IMR-90 (cell line): Measurements from ENCODE around the gene LRP1B. TPM values are rescaled to one million over a fixed set of nuclear protein-coding genes. Genes with fewer than 3 reads are reported as not detected.

Experiments used
- ATAC-seq: fragments of 200-7000 bp; cut with Tn5 transposase; 2 replicates; pipeline ENCODE4 v1.9.1; 2020; ENCODE audit warnings: low read depth, mild to moderate bottlenecking, moderate library complexity
- BruUV-seq: library from RNA; stranded (reverse); fragments of 400-500 nt; replicated peaks from 2 replicates; lab custom pipeline; 2021; lab: Mats Ljungman, UMichigan
- CTCF ChIA-PET: fragments of 300-600 bp; formaldehyde crosslinking; extraction: SDS; loops from one replicate; lab custom pipeline; 2021; ENCODE audit warnings: antibody characterized with exemption; lab: Yijun Ruan, JAX
- POLR2A ChIA-PET: fragments of 300-600 bp; sonication (Branson Sonifier 250); formaldehyde crosslinking; loops from one replicate; lab custom pipeline; 2022; ENCODE audit warnings: antibody characterized with exemption; ENCODE audit not compliant: unreplicated experiment; lab: Charles Lee
- DNase-seq: peaks from one replicate; pipeline ENCODE4 v3.0.0; 2013
- H2AFZ ChIP-seq: replicated peaks from 2 replicates; pipeline ENCODE3; 2013; ENCODE audit warnings: low read length, mild to moderate bottlenecking; ENCODE audit not compliant: poor library complexity
- H2AK5ac ChIP-seq: 2 replicates; pipeline ENCODE4 v1.6.1; 2013; ENCODE audit warnings: low read depth, low read length, inconsistent platforms
- H2AK9ac ChIP-seq: replicated peaks from 2 replicates; pipeline ENCODE3; 2013; ENCODE audit warnings: mild to moderate bottlenecking, low read depth, low read length, moderate library complexity; ENCODE audit not compliant: poor library complexity
- H2BK120ac ChIP-seq: 2 replicates; pipeline ENCODE4 v1.6.1; 2013; ENCODE audit warnings: low read depth, low read length, inconsistent platforms
- H2BK15ac ChIP-seq: 3 replicates; pipeline ENCODE4 v1.6.1; 2013; ENCODE audit warnings: low read depth, low read length, inconsistent platforms
- H2BK20ac ChIP-seq: 2 replicates; pipeline ENCODE4 v1.6.1; 2013; ENCODE audit warnings: low read depth, mild to moderate bottlenecking, inconsistent platforms, low read length, moderate library complexity
- H2BK5ac ChIP-seq: 2 replicates; pipeline ENCODE4 v1.6.1; 2013; ENCODE audit warnings: mild to moderate bottlenecking, low read depth, low read length, inconsistent platforms; ENCODE audit not compliant: poor library complexity, severe bottlenecking
- H3K14ac ChIP-seq: replicated peaks from 2 replicates; pipeline ENCODE4 v1.6.1; 2013; ENCODE audit warnings: low read depth, low read length, inconsistent platforms
- H3K18ac ChIP-seq: 2 replicates; pipeline ENCODE4 v1.6.1; 2013; ENCODE audit warnings: low read depth, low read length, control low read depth
- H3K23ac ChIP-seq: 2 replicates; pipeline ENCODE4 v1.6.1; 2013; ENCODE audit warnings: low read depth, low read length, inconsistent platforms
- H3K27ac ChIP-seq: 2 replicates; pipeline ENCODE4 v1.5.1; 2013; ENCODE audit warnings: mild to moderate bottlenecking, control low read depth, low read length; ENCODE audit not compliant: insufficient read depth
- H3K27me3 ChIP-seq: 2 replicates; pipeline ENCODE4 v1.6.1; 2013; ENCODE audit warnings: low read length; ENCODE audit not compliant: control insufficient read depth, insufficient read depth
- H3K36me3 ChIP-seq: 2 replicates; pipeline ENCODE4 v1.6.1; 2013; ENCODE audit warnings: low read length, mixed read lengths; ENCODE audit not compliant: control insufficient read depth, insufficient read depth
- H3K4ac ChIP-seq: 2 replicates; pipeline ENCODE4 v1.6.1; 2013; ENCODE audit warnings: low read depth, low read length, inconsistent platforms
- H3K4me1 ChIP-seq: 2 replicates; pipeline ENCODE4 v1.6.1; 2013; ENCODE audit warnings: low read length, mixed read lengths; ENCODE audit not compliant: control insufficient read depth, insufficient read depth
- H3K4me2 ChIP-seq: 2 replicates; pipeline ENCODE4 v1.6.1; 2013; ENCODE audit warnings: low read depth, mild to moderate bottlenecking, control low read depth, low read length, moderate library complexity
- H3K4me3 ChIP-seq: 2 replicates; pipeline ENCODE4 v1.5.1; 2013; ENCODE audit warnings: low read depth, mild to moderate bottlenecking, control low read depth, low read length, moderate library complexity; ENCODE audit not compliant: insufficient read depth
- H3K56ac ChIP-seq: 2 replicates; pipeline ENCODE4 v1.6.1; 2013; ENCODE audit warnings: low read length, inconsistent platforms; ENCODE audit not compliant: insufficient read depth; ENCODE audit errors: extremely low read depth
- H3K79me1 ChIP-seq, 2 experiments: 2 replicates each; pipeline ENCODE4 v1.6.1; 2013; ENCODE audit warnings: low read length in 2 of 2, inconsistent platforms in 1 of 2, low read depth in 1 of 2
- H3K9ac ChIP-seq: 2 replicates; pipeline ENCODE4 v1.6.1; 2013; ENCODE audit warnings: low read depth, low read length, control low read depth
- H3K9me1 ChIP-seq: 2 replicates; pipeline ENCODE4 v1.6.1; 2013; ENCODE audit warnings: low read length, inconsistent platforms; ENCODE audit not compliant: insufficient read depth
- H3K9me3 ChIP-seq: 2 replicates; pipeline ENCODE4 v1.6.1; 2013; ENCODE audit warnings: low read length; ENCODE audit not compliant: control insufficient read depth, insufficient read depth
- H4K20me1 ChIP-seq: 2 replicates; pipeline ENCODE4 v1.6.1; 2013; ENCODE audit warnings: low read length, inconsistent platforms; ENCODE audit not compliant: insufficient read depth
- H4K5ac ChIP-seq: 2 replicates; pipeline ENCODE4 v1.6.1; 2013; ENCODE audit warnings: mild to moderate bottlenecking, low read depth, low read length, control low read depth
- H4K8ac ChIP-seq, 2 experiments: 2 replicates each; pipeline ENCODE4 v1.6.1; 2013; ENCODE audit warnings: low read depth in 2 of 2, low read length in 2 of 2, control low read depth in 1 of 2, inconsistent platforms in 1 of 2
- H4K91ac ChIP-seq: 2 replicates; pipeline ENCODE4 v1.6.1; 2013; ENCODE audit warnings: low read depth, low read length, inconsistent platforms; ENCODE audit not compliant: insufficient read depth
- BHLHE40 ChIP-seq: fragments of 150-350 bp; IDR thresholded peaks from 2 replicates; pipeline ENCODE4 v1.6.1; 2016; ENCODE audit warnings: mild to moderate bottlenecking, low read depth, low read length
- CEBPB ChIP-seq: IDR thresholded peaks from 2 replicates; pipeline ENCODE4 v1.6.1; 2012; ENCODE audit warnings: low read depth, low read length, improper control_type of control experiment
- CHD1 ChIP-seq: IDR thresholded peaks from 2 replicates; pipeline ENCODE4 v1.6.1; 2012; ENCODE audit warnings: low read depth, low read length, improper control_type of control experiment
- FOS ChIP-seq: fragments of 150-350 bp; IDR thresholded peaks from 2 replicates; pipeline ENCODE4 v1.6.1; 2016; ENCODE audit warnings: low read depth, low read length
- MAFK ChIP-seq: IDR thresholded peaks from 2 replicates; pipeline ENCODE4 v1.6.1; 2012; ENCODE audit warnings: low read depth, low read length, improper control_type of control experiment
- MAZ ChIP-seq: IDR thresholded peaks from 2 replicates; pipeline ENCODE4 v1.6.1; 2012; ENCODE audit warnings: low read depth, mild to moderate bottlenecking, low read length, improper control_type of control experiment, moderate library complexity, borderline replicate concordance
- MXI1 ChIP-seq: IDR thresholded peaks from 2 replicates; pipeline ENCODE4 v1.6.1; 2012; ENCODE audit warnings: low read depth, mild to moderate bottlenecking, low read length, moderate library complexity, borderline replicate concordance
- NFE2L2 ChIP-seq: fragments of 150-350 bp; IDR thresholded peaks from 2 replicates; pipeline ENCODE4 v1.6.1; 2016; ENCODE audit warnings: low read depth, mild to moderate bottlenecking, low read length
- POLR2A ChIP-seq: IDR thresholded peaks from 2 replicates; pipeline ENCODE4 v1.6.1; 2012; ENCODE audit warnings: mild to moderate bottlenecking, low read depth, low read length
- RAD21 ChIP-seq: IDR thresholded peaks from 2 replicates; pipeline ENCODE4 v1.6.1; 2012; ENCODE audit warnings: low read length, improper control_type of control experiment
- RCOR1 ChIP-seq: IDR thresholded peaks from 2 replicates; pipeline ENCODE4 v1.6.1; 2012; ENCODE audit warnings: mild to moderate bottlenecking, low read length, improper control_type of control experiment; ENCODE audit not compliant: insufficient replicate concordance
- RFX5 ChIP-seq: IDR thresholded peaks from 2 replicates; pipeline ENCODE4 v1.8.0; 2012; ENCODE audit warnings: low read depth, mild to moderate bottlenecking, low read length, moderate library complexity
- SMC3 ChIP-seq: fragments of 150-350 bp; IDR thresholded peaks from 2 replicates; pipeline ENCODE4 v1.6.1; 2016; ENCODE audit warnings: low read depth, mild to moderate bottlenecking, antibody characterized with exemption, low read length, moderate library complexity
- WGBS, 2 experiments: methylation state at CpG; one replicate each; pipeline versions ENCODE4 v1.1.5 to v1.1.7; 2013; ENCODE audit warnings: missing lambda C conversion rate in 2 of 2; ENCODE audit not compliant: insufficient read length in 1 of 2; ENCODE audit errors: extremely low coverage in 2 of 2; 5-methylcytosine and 5-hydroxymethylcytosine counted together
- dilution Hi-C: fragments of 300-500 bp; cut with HindIII; formaldehyde crosslinking; loops from one replicate; pipeline ENCODE4 v1.14.3; 2018; ENCODE audit warnings: low sequenced_read_pairs; ENCODE audit not compliant: unreplicated experiment
- in situ Hi-C: fragments of 300-500 bp; cut with MboI; formaldehyde crosslinking; loops from 3 replicates; pipeline ENCODE4 v1.14.3; 2019; ENCODE audit warnings: low sequenced_read_pairs, inconsistent platforms, mixed read lengths
- intact Hi-C: fragments of 100-400 bp; cut with micrococcal nuclease; formaldehyde crosslinking; loops from 2 replicates; pipeline ENCODE4 v1.10.0; 2022
- polyA plus RNA-seq, 3 experiments: library from polyadenylated mRNA; depleted of rRNA; stranded (reverse); fragments of >200 nt; gene quantifications; 2 replicates each; pipeline ENCODE4 v1.2.3, GENCODE V29; 2012; ENCODE audit warnings: low replicate concordance in 1 of 3
- total RNA-seq: library from RNA; depleted of rRNA; stranded (reverse); fragments of >200 nt; gene quantifications from 2 replicates; pipeline ENCODE4 v1.2.3, GENCODE V29; 2012
- TF ChIP-seq, protein P1 (sequence below): conservative IDR thresholded peaks from 2 replicates; pipeline ENCODE4 v1.5.1; 2012; ENCODE audit warnings: mild to moderate bottlenecking, low read depth, low read length, improper control_type of control experiment
- TF ChIP-seq, protein P2 (sequence below): fragments of 150-350 bp; IDR thresholded peaks from 2 replicates; pipeline ENCODE4 v1.6.1; 2016; ENCODE audit warnings: low read depth, mild to moderate bottlenecking, low read length, moderate library complexity, borderline replicate concordance
- TF ChIP-seq, protein P3 (sequence below): fragments of 150-350 bp; IDR thresholded peaks from 2 replicates; pipeline ENCODE4 v1.6.1; 2017; ENCODE audit warnings: mild to moderate bottlenecking, antibody characterized with exemption, low read length, low read depth

LRP1B gene
- total and polyA plus RNA-seq, 2 of the 4 experiments (the other 2 are of a cell fraction) = under 0.01 to 0.02 TPM

DNA sequence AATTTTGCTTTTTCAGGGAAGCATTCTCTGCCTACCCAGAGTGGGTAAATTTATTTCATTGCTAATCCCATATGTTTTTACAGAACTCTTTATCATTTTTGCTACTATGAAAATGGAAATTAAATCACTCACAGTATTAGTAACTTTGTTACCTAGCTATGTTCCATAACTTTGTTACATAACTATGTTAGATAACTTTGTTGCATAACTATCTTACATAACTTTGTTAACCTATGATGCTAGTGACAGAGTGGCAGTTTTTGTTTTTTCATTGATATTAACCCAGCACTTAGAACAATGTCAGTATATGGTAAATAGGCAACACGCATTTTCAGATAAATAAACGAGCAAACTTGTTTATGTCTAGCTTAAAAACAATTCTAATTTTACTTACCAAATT, 286.6 kb downstream of the LRP1B start:
- Histone ChIP-seq H3K9me3 (no peaks in the 10 kb centered on the region), H4K20me1 (no peaks in the 10 kb centered on the region), H3K18ac (no peak overlapping the region), H2BK120ac (no peak overlapping the region), H3K9me1 (no peaks in the 10 kb centered on the region), H3K23ac (no peak overlapping the region), H3K27me3 (no peaks in the 10 kb centered on the region), H2BK15ac (no peak overlapping the region), H3K4ac (no peak overlapping the region), H3K4me2 (no peak overlapping the region), H4K8ac (no peak overlapping the region), H3K79me1 (no peaks in the 10 kb centered on the region), H3K27ac (no peak overlapping the region), H3K4me3 (no peak overlapping the region), H2AK5ac (no peak overlapping the region), H3K9ac (no peak overlapping the region), H2BK20ac (no peak overlapping the region), H3K36me3 (no peaks in the 10 kb centered on the region), H2AK9ac (no peak overlapping the region), H4K5ac (no peak overlapping the region), H3K4me1 (no peaks in the 10 kb centered on the region), H3K56ac (no peak overlapping the region), H4K91ac (no peak overlapping the region), H3K14ac (no peak overlapping the region), H2BK5ac (no peak overlapping the region), H2AFZ (no peak overlapping the region)
- ChIA-PET POLR2A (no interaction called here), CTCF (no interaction called here)
- no peak for ATAC-seq
- in situ Hi-C loops = no loop called here
- intact Hi-C loops = no loop called here
- no peak for DNase-seq
- no TSS peak for BruUV-seq
- dilution Hi-C loops = no loop called here
- no CpG with 5 or more reads among the region's 2 CpGs for WGBS, 2 experiments
- no peak for TF ChIP-seq MAZ
- TF ChIP-seq, protein P1, sequence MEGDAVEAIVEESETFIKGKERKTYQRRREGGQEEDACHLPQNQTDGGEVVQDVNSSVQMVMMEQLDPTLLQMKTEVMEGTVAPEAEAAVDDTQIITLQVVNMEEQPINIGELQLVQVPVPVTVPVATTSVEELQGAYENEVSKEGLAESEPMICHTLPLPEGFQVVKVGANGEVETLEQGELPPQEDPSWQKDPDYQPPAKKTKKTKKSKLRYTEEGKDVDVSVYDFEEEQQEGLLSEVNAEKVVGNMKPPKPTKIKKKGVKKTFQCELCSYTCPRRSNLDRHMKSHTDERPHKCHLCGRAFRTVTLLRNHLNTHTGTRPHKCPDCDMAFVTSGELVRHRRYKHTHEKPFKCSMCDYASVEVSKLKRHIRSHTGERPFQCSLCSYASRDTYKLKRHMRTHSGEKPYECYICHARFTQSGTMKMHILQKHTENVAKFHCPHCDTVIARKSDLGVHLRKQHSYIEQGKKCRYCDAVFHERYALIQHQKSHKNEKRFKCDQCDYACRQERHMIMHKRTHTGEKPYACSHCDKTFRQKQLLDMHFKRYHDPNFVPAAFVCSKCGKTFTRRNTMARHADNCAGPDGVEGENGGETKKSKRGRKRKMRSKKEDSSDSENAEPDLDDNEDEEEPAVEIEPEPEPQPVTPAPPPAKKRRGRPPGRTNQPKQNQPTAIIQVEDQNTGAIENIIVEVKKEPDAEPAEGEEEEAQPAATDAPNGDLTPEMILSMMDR = no peak
- TF ChIP-seq RAD21 = no peak
- TF ChIP-seq NFE2L2 = no peak
- TF ChIP-seq MAFK = no peak
- no peak for TF ChIP-seq FOS
- no peak for TF ChIP-seq RFX5
- TF ChIP-seq CHD1 = no peak
- no peak for TF ChIP-seq SMC3
- TF ChIP-seq CEBPB = no peak
- no peak for TF ChIP-seq BHLHE40
- no peak for TF ChIP-seq MXI1
- TF ChIP-seq, protein P2, sequence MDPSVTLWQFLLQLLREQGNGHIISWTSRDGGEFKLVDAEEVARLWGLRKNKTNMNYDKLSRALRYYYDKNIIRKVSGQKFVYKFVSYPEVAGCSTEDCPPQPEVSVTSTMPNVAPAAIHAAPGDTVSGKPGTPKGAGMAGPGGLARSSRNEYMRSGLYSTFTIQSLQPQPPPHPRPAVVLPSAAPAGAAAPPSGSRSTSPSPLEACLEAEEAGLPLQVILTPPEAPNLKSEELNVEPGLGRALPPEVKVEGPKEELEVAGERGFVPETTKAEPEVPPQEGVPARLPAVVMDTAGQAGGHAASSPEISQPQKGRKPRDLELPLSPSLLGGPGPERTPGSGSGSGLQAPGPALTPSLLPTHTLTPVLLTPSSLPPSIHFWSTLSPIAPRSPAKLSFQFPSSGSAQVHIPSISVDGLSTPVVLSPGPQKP = no peak
- TF ChIP-seq POLR2A = no peak
- TF ChIP-seq, protein P3, sequence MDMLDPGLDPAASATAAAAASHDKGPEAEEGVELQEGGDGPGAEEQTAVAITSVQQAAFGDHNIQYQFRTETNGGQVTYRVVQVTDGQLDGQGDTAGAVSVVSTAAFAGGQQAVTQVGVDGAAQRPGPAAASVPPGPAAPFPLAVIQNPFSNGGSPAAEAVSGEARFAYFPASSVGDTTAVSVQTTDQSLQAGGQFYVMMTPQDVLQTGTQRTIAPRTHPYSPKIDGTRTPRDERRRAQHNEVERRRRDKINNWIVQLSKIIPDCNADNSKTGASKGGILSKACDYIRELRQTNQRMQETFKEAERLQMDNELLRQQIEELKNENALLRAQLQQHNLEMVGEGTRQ = no peak
- no peak for TF ChIP-seq RCOR1
